ENCODE data around the gene ACTR8.
A peak's percentile ranks its signal among the peaks of the same experiment; 100 is the strongest.

Gene ACTR8

DNA sequence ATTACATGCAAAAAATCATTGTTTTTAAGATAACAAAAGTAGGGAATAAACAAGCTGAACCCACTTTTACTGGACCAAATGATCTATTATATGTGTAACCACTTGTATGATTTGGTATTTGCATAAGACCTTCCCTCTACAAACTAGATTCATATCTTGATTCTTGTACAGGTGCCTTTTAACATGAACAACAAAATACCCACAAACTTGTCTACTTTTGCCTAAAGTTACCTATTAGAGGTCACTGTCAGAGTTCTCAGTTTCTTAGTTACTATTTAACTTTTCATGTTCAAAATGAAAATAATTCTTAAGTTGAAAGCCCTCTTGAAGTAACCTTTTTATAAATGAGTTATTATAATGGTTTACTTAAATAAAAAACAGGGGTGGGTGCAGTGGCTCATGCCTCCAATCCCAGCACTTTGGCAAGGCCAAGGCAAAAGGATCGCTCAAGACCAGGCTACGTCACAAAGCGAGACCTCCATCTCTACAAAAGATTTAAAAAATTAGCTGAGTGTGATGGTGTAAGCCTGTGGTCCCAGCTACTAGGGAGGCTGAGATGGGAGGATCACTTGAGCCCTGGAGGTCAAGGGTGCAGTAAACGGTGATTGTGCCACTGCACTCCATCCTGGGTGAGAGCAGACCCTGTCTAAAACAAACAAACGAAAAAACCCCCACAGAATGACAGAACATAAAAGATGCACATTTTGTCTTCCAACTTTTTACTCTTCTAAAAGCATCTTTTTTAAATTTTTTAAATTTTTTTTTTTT is 16.0 kb downstream of the ACTR8 start:
- no peak for DNase-seq

DNA sequence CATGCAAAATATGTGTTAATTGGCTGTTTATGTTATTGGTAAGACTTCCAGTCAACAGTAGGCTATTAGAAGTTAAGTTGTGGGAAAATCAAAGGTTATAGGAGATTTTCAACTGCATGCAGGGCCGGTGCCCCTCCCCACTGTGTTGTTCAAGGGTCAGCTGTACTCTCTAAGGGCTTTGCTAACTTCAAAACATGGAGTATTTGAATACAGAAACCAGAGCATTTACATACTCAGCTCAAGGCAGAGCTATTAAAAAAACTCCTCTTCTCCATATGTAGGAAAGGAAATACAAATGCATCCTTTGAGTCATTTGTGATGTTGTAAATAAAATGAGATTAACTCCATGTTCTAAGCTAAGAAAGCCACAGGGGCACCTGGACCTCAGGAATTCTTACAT is 18.8 kb downstream of the ACTR8 start:
- DNase-seq, result no peak

DNA sequence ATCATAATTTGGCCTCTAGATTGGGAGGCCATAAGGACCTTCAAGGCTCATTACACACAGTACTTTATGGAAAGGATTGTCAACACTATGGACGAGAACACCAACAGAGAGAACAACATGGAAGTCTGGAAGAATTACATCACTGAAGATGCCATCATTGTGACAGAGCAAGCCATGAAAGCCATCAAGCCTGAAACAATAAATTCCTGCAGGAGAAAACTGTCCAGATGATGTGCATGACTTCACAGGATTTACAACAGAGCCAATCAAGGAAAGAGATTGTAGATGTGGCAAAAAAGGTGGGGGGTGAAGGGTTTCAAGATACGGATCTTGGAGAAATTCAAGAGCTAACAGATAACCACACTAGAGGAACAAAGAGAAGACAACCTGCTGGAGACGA is 19.7 kb downstream of the ACTR8 start:
- DNase-seq, result no peak

DNA sequence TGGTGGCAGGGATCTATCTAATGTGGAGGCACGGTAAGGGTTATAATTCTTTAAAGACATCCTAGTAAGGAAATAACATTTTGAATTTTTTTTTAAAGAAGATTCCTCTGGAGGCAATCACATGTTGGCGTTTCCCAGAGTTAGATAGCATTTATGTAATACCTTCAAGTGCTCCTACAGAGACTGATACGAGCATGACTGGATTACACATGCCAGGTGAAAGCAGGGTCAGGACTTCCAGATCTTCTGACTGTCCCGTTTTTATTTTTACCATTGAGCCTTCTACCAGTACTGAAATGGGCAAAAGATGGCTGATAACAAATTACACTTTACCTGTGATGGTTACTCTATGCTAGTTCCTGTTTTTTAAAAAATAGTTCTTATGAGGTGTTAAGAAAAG is 21.8 kb downstream of the ACTR8 start:
- no peak for DNase-seq

DNA sequence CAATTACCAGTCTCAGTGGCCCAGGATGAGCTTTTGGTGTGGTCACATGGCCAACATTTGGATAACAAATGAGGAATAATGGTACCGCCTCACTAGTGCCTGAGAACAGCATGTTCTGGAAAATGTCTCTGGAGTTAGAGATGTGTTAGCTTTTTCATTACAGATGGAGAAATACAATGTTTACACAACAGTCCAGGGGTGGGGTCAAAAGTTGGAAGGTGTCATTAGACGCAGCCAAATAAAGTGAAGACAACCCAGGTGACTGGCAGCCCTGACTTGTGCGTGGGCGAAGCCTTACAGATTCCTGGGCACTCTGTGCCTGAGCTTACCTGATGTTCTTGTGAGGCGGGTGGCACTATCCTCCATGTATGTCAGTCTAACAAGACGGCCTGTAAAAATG is 22.8 kb downstream of the ACTR8 start:
- no peak for DNase-seq

DNA sequence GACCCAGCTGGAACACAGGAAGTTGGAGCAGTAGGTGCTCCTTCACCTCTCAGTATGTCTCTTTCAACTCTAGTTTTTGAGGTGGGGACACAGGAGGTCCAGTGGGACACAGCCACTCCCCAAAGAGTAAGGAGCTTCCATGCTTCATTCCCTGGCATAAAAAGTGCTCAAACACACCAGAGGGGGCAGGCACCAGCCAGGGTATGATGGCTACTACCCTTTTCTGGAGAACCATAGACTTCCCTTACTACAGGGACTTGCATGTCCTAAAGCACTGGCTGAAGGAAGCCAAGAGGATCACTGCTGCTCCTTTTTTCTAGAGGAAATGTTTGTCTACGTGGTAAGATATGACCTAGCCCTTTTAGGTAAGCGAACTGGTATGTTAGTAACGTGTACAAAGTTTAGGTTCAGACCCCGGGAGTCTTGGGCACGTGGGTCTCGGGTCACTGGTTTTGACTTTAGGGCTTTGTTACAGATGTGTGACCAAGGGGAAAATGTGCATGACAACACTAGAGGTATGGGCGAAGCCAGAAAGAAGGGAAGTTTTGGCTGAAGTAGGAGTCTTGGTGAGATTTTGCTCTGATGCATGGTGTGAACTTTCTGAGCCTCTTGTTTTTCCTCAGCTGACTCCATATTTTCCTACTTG is 23.7 kb downstream of the ACTR8 start:
- no peak for DNase-seq

DNA sequence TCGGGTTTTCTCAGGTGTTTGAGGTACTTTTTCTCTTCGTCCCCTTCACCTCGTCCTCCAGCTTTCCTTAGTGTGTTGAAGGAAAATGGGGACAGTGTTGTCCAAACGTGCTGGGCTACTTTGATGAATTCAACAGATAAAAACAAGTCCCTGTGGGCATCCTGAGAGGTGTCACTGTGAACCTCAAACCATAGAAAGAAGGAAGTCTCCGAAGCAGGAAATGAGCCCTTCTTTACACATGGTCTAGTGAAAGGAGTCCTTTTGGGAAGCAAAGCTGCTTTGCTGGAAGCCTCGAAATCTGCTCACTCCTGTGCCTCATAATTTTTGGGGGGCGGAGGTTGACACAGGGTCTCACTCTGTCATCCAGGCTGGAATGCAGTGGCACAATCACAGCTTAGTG is 25.0 kb downstream of the ACTR8 start:
- DNase-seq, result no peak

DNA sequence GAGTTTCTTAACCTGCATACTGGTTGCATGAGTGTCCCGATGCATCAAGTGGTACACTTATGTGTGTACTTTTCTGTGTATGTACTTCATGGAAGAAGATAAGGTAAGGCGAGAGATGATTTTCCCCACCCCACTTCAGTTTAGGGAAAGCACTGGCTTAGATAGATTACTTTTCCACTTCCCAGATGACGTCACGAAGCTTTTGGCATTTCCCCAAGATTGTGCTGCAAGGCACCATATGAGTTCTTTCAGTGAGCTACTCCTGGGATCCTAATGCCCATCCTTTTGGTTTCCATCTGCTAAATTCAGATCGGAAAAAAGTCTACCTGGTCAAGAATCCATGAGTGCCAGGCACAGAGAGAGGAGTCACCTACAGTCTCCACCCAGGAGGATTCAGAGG is 31.1 kb downstream of the ACTR8 start:
- DNase-seq, result no peak

DNA sequence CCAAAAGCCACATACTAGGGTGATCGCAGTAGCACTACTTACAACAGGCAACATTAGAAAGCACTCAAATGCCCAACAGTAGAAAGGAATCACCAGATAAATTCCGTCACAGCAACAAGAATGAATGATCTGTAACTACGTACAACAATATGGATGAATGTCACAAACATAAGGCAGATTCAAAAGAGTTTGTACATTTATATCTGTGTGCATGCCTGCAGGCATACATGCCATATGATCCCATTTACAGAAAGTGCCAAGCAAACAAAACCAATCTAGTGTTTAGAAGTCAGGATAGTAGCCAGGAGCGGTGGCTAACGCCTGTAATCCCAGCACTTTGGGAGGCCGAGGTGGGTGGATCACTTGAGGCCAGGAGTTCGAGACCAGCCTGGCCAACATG is 32.0 kb downstream of the ACTR8 start:
- no peak for DNase-seq

GRCh38 chr3:53846851-53847155 is 35.1 kb downstream of the ACTR8 start:
- DNase-seq, result no peak

DNA sequence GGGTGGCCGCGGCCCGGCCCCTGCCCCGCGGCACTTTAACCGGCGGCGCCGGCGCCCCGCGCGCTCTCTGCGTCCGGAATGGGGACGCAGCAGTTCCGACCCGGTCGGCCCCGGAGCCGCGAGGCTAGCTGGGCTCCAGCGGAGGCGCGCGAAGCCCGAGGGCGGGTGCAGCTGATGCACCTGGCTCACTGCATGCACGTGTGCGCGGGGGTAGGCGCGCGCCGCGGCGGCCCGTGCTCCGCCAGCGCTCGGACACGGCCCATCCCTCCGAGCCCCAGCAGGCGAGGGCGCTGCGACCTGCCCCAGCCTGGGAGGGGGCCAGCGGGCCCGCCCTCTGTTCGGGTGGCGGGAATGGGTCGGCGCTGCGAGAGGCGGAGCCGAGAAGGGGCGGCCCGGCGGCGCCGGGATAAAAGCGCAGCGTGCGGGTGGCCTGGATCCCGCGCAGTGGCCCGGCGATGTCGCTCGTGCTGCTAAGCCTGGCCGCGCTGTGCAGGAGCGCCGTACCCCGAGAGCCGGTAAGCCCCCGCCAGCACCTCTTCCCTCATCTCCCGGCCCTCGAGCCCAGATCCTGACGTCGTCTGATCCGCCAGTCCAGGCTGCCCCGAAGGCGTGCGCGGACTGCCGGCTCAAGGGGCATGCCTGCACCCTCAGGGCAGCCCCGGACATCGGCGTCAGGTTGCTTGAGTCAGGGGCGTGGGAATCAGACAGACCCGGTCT is 35.7 kb downstream of the ACTR8 start, which contains the start of the genes CHDH and IL17RB:
Gene CHDH, minus strand, starts transcription at position 286 of the 717 bp plus-strand sequence. CDS start 22,411 bp downstream, outside the sequence.
Gene IL17RB, plus strand, starts transcription at position 435 of the 717 bp plus-strand sequence. Its CDS starts 21 bp downstream, at position 456.
- DNase-seq, result peak in 2 of 5 experiments; percentile 21 to 78

GRCh38 chr3:53845881-53846133 is 36.1 kb downstream of the ACTR8 start:
- no peak for DNase-seq

- no peak for DNase-seq
These were observed 36.7 kb downstream of the ACTR8 start for GRCh38 chr3:53845103-53845880.

DNA sequence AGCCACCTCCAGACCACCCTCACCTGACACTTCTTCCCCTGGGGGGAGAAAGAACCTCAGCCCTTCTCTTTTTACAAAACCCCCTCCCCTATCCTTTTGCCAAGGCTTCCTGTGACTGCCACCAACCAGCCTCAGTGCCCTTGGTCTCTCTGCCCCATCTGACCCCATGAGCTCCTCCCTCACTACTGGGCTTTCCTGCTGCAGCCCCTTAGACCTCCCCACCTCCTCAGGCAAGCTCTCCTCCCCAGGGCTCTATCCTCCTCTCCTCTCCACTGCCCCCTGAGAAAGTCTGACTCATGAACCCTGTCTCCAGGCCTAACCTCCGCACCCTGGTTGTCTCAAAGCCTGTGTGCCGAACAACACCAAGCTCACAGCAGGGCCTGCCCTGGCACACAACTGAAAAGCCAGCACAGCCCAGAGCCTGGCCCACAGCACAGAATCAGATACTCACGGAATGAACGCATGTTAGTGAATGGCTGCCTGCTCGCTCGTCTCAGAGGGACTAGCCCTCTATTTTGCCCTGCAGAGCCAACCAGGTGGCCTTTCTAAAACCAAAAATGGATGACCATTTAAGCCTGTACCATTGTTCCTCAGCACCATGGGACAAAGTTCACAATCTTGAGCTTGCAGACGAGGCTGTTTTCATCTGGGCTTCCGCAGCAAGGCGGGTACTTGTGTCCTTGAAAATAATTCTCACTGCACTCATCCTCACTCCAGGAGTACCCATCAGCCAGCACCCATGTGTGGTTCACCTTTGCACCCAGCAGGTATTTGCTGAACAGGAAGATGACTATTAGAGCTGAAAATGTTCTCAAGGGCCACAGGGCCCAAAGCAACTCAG is 37.5 kb downstream of the ACTR8 start:
- peak in 1 of 5 experiments; percentile 49 for DNase-seq

DNA sequence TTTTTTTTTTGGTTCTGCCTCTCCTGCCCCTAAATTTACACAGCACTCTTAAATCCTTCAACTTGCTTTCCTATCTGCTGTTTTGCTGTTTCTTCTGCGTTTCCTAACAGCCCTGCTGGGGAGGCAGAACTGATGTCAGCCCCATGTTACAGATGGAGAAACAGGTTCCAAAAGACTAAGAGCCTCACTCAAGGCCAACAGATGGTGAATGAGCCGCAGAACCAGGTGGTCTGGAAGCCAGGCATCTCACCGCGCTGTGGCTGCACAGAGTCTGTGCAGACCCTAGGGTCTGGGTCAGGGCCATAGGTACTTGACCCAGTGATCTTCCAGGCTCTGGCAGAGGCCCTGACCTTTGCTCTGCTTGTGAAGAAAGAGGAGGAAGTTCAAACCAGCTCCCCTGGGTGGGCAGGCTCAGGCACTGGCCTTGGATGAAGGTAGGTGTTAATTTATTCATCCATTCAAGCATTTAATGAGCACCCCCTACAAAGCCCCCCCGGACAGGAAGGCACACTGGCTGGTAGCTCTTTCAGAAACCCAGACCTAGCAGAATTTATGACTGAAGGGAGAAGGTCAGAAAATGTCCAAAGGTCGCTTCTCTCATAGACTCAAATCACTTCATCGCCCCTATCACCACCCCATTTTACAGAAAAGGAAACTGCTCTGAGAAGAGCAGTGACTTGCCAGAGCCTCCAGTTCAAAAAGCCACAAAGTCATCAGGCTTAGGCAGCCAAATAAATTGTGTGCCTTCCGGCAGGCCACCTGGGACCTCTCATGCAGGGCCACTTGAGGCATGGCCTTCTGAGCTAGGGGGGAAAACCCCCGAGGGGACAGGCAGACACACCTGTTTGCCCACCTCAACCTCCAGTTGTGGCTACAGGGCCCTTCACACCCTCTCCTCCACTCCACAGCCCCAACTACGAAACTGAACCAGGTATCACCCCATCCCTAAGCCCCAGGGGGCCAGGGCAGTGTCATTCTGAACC is 38.5 kb downstream of the ACTR8 start:
- DNase-seq, result no peak

GRCh38 chr3:53842436-53843194 is 39.3 kb downstream of the ACTR8 start:
- no peak for DNase-seq

DNA sequence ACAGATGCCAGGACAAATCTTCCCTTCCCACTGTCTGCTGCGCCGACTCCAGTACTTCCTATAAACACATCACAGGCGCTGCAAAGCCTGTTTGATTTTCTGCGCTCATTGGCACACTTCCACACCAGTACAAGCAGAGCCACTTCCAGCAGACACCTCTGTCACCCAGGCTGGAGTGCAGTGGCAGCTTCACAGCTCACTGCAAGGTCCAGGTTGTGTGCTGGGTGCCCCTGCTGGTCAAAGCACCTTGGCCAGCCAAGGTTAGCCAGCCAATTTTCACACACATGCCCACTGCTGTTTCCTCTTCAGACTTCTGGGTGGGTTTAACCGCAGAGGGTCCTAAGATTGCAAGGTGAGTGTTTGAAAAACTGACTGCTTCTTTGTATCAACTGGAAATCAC is 40.7 kb downstream of the ACTR8 start:
- no peak for DNase-seq

GRCh38 chr3:53837331-53837730 is 44.6 kb downstream of the ACTR8 start:
- DNase-seq, result peak in 1 of 5 experiments; percentile 60

GRCh38 chr3:53836084-53836872 is 45.7 kb downstream of the ACTR8 start:
- DNase-seq, result no peak
